ENCODE measurements around the gene SEPTIN8.

SEPTIN8 gene

DNA sequence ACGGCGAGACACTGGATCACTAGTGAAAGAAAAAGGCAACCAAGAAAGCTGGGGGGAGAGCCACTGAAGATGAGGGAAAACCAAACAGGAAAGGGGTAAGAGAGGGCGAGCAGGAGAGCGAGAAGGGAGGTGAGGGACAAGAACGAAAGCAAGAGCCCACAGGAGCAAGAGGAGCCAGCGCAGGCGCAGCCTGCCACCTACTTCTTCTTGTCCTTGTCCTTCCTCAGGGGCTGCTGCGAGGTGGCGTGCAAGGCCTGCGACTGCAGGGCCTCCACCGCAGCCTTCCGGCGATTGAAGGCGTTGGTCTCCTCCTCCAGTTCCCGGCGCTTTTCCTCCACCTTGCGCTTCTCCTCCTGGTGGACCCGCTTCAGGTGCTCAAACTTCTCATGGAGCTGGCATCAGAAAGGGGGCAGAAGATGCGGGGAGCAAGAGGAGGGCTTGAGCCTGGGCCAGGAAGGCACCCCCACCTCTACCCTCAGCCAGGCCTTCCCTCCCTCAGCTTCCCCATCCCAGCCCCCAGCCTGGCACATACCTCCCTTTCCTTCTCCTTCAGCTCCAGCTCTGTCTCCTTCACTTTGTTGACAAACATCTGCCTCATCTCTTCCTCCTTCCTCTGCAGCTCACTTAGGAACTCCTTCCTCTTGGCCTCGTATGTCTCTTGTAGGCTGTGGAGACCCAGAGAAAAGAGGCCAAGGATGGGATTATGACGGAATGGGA lies 16.3 kb downstream of the SEPTIN8 start:
- no peak for DNase-seq (ENCODE audit: extremely low spot score)
- CTCF ChIA-PET: no interaction called here
- POLR2A ChIA-PET: no interaction called here
- TF ChIP-seq BHLHE40 (IDR thresholded peaks at IDR 0.05; ENCODE audit: borderline replicate concordance) (no peak), ARNT (IDR thresholded peaks at IDR 0.05) (no peak)

DNA sequence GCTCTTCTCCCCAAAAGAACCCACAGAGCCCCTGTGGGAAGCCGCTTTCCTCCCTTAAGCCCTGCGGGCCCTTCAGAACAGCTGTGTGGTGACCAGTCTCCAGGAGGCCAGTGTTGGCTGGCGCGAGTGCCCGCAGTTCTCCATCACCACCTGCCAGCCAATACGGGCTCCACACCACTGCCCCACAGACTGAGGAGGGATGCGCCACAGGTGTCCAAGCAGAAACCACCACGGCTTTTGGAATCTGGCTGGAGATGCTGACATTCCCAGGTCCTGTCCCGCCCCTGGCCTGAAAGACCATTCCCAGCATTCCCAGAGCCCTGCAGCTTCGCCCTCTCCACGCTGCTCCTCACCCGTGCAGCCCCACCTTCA lies 17.0 kb downstream of the SEPTIN8 start:
- POLR2A ChIA-PET: no interaction called here
- TF ChIP-seq FOXK2 (IDR thresholded peaks at IDR 0.05): no peak
- no peak for DNase-seq (ENCODE audit: extremely low spot score)

DNA sequence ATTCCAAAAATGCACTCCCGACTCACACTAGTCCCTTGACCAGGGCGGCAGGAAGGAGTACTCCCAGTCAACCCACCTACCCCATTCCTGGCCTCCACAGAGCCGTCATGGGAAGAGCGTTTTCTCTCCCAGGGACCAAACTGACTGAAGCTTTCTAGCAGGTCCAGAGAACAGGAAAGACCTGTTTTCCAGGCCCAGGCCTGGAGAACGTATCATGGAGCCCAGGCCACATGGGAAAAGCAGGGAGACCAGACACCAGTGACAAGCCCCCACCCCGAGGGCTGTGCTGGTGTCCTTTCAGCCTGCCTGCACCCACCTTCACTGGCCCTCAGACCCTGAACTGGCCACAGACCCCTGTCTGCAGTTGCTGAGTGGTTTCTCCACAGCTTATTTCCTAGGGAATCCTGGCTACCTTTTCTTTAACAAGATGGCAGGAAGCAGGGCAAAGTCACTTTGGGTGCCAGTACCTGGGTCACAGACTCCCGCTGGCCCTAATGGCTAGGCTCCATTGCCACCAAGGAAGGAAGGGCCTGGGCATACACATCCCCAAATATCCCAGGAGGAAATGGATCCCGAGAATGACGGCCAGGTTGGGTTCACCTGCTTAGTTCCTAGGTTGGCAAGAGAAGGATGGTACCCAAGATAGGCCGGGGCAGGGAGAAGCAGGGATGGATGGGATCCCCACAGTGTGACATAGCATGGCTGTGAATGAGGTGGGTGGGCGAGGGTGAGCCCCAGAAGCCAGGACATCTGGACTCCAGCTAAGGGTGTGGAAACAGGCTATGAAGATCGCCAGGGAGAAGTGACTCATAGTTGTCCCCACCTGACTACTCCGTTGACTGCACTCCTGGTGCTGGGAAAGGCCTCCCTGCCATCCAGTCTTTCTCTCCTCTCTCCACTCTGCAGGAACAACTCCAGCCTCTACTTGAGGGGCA lies 17.7 kb downstream of the SEPTIN8 start:
- POLR2A ChIA-PET: no interaction called here
- CTCF ChIA-PET: no interaction called here
- no peak for TF ChIP-seq HDGF (IDR thresholded peaks at IDR 0.05; ENCODE audit: borderline replicate concordance)
- no peak for TF ChIP-seq CTBP1 (IDR thresholded peaks at IDR 0.05; ENCODE audit: borderline replicate concordance)
- no peak for TF ChIP-seq LEF1 (IDR thresholded peaks at IDR 0.05; ENCODE audit: borderline replicate concordance)
- no peak for TF ChIP-seq PKNOX1 (IDR thresholded peaks at IDR 0.05)
- TF ChIP-seq FOXK2 (IDR thresholded peaks at IDR 0.05): no peak
- DNase-seq (ENCODE audit: extremely low spot score): no peak

More for the DNA sequence above, 17.0 kb downstream of the SEPTIN8 start:
- CTCF ChIA-PET: no interaction called here

- ChIA-PET POLR2A (no interaction called here), CTCF (no interaction called here)
- no peak for TF ChIP-seq NFRKB (IDR thresholded peaks at IDR 0.05)
- no peak for TF ChIP-seq ARNT (IDR thresholded peaks at IDR 0.05)
- DNase-seq (ENCODE audit: extremely low spot score): no peak
Observed at GRCh38 chr5:132758451-132758850, 18.6 kb downstream of the SEPTIN8 start.

GRCh38 chr5:132756542-132756941 lies 20.5 kb downstream of the SEPTIN8 start:
- no peak for TF ChIP-seq ARNT (IDR thresholded peaks at IDR 0.05)
- no peak for TF ChIP-seq SP1 (IDR thresholded peaks at IDR 0.05)
- no peak for TF ChIP-seq PKNOX1 (IDR thresholded peaks at IDR 0.05)
- no peak for DNase-seq (ENCODE audit: extremely low spot score)
- ChIA-PET POLR2A (interaction anchor here (2.1 kb wide), 1 partner anchor 20 kb away, joined by 6 read pairs; the partner anchor contains the start of gene SEPTIN8), CTCF (interaction anchor here (1.2 to 1.9 kb wide), 2 partner anchors 10 to 61 kb away, joined by 6 to 12 read pairs; partner anchors contain the start of gene CCNI2)

DNA sequence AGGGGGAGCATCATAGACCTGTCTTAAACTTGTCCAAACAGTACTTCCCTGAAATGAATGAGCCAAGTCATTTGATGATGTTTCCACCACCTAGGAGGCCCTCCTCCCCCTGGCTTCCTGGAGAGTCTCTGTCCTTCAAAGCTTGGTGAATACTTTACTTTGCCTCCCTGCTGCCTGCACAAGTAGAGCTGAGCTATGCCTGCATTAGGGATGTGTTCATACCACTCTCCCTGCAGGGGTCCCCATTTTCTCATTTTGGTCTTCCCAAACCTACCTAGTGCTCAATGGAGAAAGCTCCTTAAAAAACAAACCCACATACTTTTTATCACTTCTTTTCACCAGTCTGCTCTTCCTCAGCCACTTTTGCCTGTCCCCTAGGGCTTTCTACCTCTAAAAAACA lies 22.1 kb downstream of the SEPTIN8 start:
- ChIA-PET POLR2A (interaction anchor here (0.7 to 2.7 kb wide), 7 partner anchors 17 to 345 kb away, joined by 3 to 9 read pairs (median 4); partner anchors contain the start of genes KIF3A and SHROOM1), CTCF (interaction anchor here (0.6 to 3.7 kb wide), 10 partner anchors 10 to 128 kb away, joined by 3 to 40 read pairs (median 4); partner anchors contain the start of genes GDF9 and UQCRQ)
- TF ChIP-seq ZNF384 (IDR thresholded peaks at IDR 0.05) (no peak), L3MBTL2 (conservative IDR thresholded peaks at IDR 0.05) (no peak), FOXK2 (IDR thresholded peaks at IDR 0.05) (no peak), BHLHE40 (IDR thresholded peaks at IDR 0.05; ENCODE audit: borderline replicate concordance) (no peak), FOXM1 (IDR thresholded peaks at IDR 0.05; ENCODE audit: borderline replicate concordance) (no peak)
- no peak for DNase-seq (ENCODE audit: extremely low spot score)

DNA sequence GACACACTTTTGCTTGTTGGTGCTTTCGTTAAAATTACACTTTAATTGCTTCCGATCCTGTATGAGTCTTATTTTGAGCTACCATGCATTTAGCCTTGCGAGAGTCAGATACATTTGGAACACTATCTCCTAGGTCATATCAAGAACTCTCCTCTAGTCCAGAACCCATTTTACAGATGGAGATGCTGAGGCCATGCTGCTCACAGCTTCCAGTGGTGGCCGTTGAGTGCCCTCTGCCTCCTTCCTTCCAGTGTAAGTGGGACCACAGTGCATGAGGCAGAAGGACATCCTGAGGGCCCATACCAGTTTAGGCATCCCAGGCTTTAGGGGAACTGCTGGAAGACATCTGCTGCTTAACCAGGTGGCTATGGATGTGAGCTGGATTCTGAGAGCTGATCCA lies 22.9 kb downstream of the SEPTIN8 start:
- POLR2A ChIA-PET: interaction anchor here (1.9 to 2.7 kb wide), 3 partner anchors 16 to 77 kb away, joined by 4 to 9 read pairs (median 7); partner anchors contain the start of genes KIF3A and SHROOM1
- TF ChIP-seq PKNOX1 (IDR thresholded peaks at IDR 0.05): no peak
- no peak for TF ChIP-seq FOXK2 (IDR thresholded peaks at IDR 0.05)
- no peak for TF ChIP-seq LEF1 (IDR thresholded peaks at IDR 0.05; ENCODE audit: borderline replicate concordance)
- TF ChIP-seq ZNF384 (IDR thresholded peaks at IDR 0.05): no peak
- no peak for TF ChIP-seq SP1 (IDR thresholded peaks at IDR 0.05)
- no peak for TF ChIP-seq HDGF (IDR thresholded peaks at IDR 0.05; ENCODE audit: borderline replicate concordance)
- TF ChIP-seq CTBP1 (IDR thresholded peaks at IDR 0.05; ENCODE audit: borderline replicate concordance): no peak
- no peak for TF ChIP-seq ARNT (IDR thresholded peaks at IDR 0.05)
- TF ChIP-seq TARDBP (IDR thresholded peaks at IDR 0.05): no peak
- no peak for TF ChIP-seq SUZ12 (IDR thresholded peaks at IDR 0.05)
- TF ChIP-seq BHLHE40 (IDR thresholded peaks at IDR 0.05; ENCODE audit: borderline replicate concordance): no peak
- TF ChIP-seq ELF4 (IDR thresholded peaks at IDR 0.05): no peak
- no peak for TF ChIP-seq NFRKB (IDR thresholded peaks at IDR 0.05)

More for the DNA sequence above, 22.9 kb downstream of the SEPTIN8 start:
- CTCF ChIA-PET: interaction anchor here (0.7 to 3.7 kb wide), 6 partner anchors 9 to 125 kb away, joined by 3 to 40 read pairs (median 4); partner anchors contain the start of genes GDF9 and UQCRQ
- no peak for DNase-seq (ENCODE audit: extremely low spot score)

All from HEK293T (cell line).